Mucosa of descending colon (tissue), 3 donors: ENCODE results near the gene DNAJC11. TPM values are rescaled to one million over a fixed set of nuclear protein-coding genes. Genes with fewer than 3 reads are reported as not detected.

Source experiments
- ATAC-seq: fragments of 200-7000 bp; cut with Tn5 transposase; one replicate; pipeline ENCODE4 v1.9.1; 2020; ENCODE audit warnings: mild to moderate bottlenecking, moderate library complexity
- DNase-seq, 3 donors: peaks; one replicate each; pipeline ENCODE4 v3.0.0-alpha.2; 2020
- H3K36me3 ChIP-seq: fragments of 200-600 bp; one replicate; pipeline ENCODE4 v1.8.0; 2021; ENCODE audit warnings: low read depth, mild to moderate bottlenecking
- H3K4me1 ChIP-seq: fragments of 200-600 bp; one replicate; pipeline ENCODE4 v1.8.0; 2021; ENCODE audit warnings: low read depth, mild to moderate bottlenecking
- H3K4me3 ChIP-seq: fragments of 200-600 bp; one replicate; pipeline ENCODE4 v1.8.0; 2021; ENCODE audit warnings: mild to moderate bottlenecking
- H3K9me3 ChIP-seq: fragments of 200-600 bp; one replicate; pipeline ENCODE4 v1.8.0; 2021; ENCODE audit warnings: mild to moderate bottlenecking
- intact Hi-C, 2 donors: fragments of 100-400 bp; cut with DNase I in 1 of 2; cut with micrococcal nuclease in 1 of 2; formaldehyde crosslinking; loops; one replicate each; pipeline versions ENCODE4 v1.11.0 to v1.11.1; 2022; cut with DNase I, micrococcal nuclease
- total RNA-seq, 3 donors: library from RNA; stranded (reverse); fragmentation: NEBNext Ultra II Directional in 2 of 3; extraction: Animal tissue kit (Norgen Biotek cat#: 25700) in 2 of 3; gene quantifications; one replicate each; pipeline versions ENCODE4 v1.2.1 to v1.2.4, GENCODE V29; 2021 to 2023
- TF ChIP-seq, protein P1 (sequence below): fragments of 200-600 bp; IDR thresholded peaks from one replicate; pipeline ENCODE4 v1.8.0; 2022; ENCODE audit warnings: antibody characterized with exemption, mild to moderate bottlenecking
- donor health status: DM: no; HTN: no; CAD: no; lungs with moderate emphysema.
- donor health status: DM: no; HTN: no; CAD: no.
- donor health status: DM: no; HTN: yes; CAD: no.

DNAJC11 gene
- total RNA-seq, 3 donors from 2014 or later = 71.1 to 89.0 (median 78.9) TPM

GRCh38 chr1:6692956-6693355 lies 8.7 kb downstream of the DNAJC11 start:
- intact Hi-C loops = no loop called here
- no peak overlapping the region for H3K4me3 ChIP-seq
- ATAC-seq (no peak), DNase-seq (no peak)
- H3K36me3 ChIP-seq = no peaks in the 10 kb centered on the region
- H3K9me3 ChIP-seq = no peaks in the 10 kb centered on the region
- H3K4me1 ChIP-seq = no peaks in the 10 kb centered on the region
- TF ChIP-seq, protein P1, sequence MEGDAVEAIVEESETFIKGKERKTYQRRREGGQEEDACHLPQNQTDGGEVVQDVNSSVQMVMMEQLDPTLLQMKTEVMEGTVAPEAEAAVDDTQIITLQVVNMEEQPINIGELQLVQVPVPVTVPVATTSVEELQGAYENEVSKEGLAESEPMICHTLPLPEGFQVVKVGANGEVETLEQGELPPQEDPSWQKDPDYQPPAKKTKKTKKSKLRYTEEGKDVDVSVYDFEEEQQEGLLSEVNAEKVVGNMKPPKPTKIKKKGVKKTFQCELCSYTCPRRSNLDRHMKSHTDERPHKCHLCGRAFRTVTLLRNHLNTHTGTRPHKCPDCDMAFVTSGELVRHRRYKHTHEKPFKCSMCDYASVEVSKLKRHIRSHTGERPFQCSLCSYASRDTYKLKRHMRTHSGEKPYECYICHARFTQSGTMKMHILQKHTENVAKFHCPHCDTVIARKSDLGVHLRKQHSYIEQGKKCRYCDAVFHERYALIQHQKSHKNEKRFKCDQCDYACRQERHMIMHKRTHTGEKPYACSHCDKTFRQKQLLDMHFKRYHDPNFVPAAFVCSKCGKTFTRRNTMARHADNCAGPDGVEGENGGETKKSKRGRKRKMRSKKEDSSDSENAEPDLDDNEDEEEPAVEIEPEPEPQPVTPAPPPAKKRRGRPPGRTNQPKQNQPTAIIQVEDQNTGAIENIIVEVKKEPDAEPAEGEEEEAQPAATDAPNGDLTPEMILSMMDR = no peak

DNA sequence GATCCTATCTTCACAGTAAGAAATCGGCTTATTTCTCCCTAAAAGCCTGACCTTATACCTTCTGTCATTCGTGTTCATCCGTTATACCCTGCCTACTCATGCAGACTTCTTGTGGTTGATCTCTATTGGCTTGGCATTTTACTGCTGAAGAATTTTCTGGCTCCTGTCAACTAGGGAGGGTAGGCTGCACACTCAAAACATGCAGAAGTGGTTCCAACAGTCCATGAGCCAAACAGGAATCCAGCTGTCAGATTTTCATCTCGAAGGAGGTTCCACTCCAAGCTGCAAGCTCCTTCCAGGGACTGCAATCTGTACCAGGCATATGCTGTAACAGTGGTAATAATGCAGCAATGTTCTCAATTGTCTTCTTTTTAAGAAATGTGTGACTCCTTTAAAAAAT lies 10.1 kb downstream of the DNAJC11 start:
- no peaks in the 10 kb centered on the region for H3K36me3 ChIP-seq
- DNase-seq (no peak), ATAC-seq (no peak)
- no peaks in the 10 kb centered on the region for H3K9me3 ChIP-seq
- no peaks in the 10 kb centered on the region for H3K4me1 ChIP-seq
- TF ChIP-seq, protein P1 = no peak
- H3K4me3 ChIP-seq = no peak overlapping the region
- intact Hi-C loops = no loop called here

- H3K4me3 ChIP-seq = no peak overlapping the region
- H3K4me1 ChIP-seq = no peaks in the 10 kb centered on the region
- intact Hi-C loops = no loop called here
- H3K36me3 ChIP-seq = no peaks in the 10 kb centered on the region
- H3K9me3 ChIP-seq = no peaks in the 10 kb centered on the region
- TF ChIP-seq, protein P1 = no peak
- DNase-seq = no peak
- ATAC-seq = no peak
Measured at GRCh38 chr1:6690186-6690585, 11.4 kb downstream of the DNAJC11 start.

DNA sequence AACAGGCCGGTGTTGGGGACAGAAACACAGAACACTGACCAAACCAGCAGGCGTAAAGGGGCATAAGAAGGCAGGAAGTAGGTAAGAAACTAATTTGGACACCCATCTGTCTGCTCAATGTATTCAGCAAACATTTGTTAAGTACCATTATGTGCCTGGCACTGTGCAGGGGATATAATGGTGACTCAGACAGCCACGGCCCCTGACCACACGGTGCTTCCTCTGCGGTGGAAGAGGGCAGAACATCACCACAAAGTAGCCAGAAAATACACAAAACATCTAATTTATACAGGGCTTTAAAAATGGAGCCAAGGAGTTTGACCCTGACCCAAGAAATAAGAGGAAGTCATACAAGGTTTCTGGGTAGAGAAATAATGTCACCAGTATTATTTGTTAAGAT lies 12.9 kb downstream of the DNAJC11 start:
- ATAC-seq (no peak), DNase-seq (no peak)
- no peaks in the 10 kb centered on the region for H3K36me3 ChIP-seq
- H3K4me1 ChIP-seq = no peaks in the 10 kb centered on the region
- no peak overlapping the region for H3K4me3 ChIP-seq
- intact Hi-C loops = no loop called here
- H3K9me3 ChIP-seq = no peaks in the 10 kb centered on the region
- TF ChIP-seq, protein P1 = no peak

DNA sequence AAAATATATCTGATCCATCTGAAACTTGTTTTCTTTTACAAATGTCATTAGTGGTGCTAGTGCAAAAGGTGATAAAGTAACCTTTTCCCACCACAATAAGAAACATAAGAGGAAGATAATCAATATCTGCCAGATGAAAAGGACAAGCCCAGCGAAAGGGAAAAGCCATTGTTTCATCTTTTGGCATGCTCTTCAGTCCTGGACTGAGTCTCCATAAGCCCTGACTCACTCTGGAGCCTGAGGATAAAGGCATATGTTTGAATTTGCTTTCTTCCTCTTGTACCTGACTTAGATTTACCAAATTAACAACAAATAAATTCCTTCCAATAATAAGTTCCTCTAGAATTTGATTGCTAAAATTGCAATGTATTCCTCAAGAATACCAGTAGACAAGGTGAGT lies 13.6 kb downstream of the DNAJC11 start:
- no peak for ATAC-seq
- intact Hi-C loops = no loop called here
- TF ChIP-seq, protein P1 = no peak
- no peaks in the 10 kb centered on the region for H3K4me1 ChIP-seq
- no peak overlapping the region for H3K4me3 ChIP-seq
- no peak for DNase-seq
- no peaks in the 10 kb centered on the region for H3K9me3 ChIP-seq
- H3K36me3 ChIP-seq = no peaks in the 10 kb centered on the region

DNA sequence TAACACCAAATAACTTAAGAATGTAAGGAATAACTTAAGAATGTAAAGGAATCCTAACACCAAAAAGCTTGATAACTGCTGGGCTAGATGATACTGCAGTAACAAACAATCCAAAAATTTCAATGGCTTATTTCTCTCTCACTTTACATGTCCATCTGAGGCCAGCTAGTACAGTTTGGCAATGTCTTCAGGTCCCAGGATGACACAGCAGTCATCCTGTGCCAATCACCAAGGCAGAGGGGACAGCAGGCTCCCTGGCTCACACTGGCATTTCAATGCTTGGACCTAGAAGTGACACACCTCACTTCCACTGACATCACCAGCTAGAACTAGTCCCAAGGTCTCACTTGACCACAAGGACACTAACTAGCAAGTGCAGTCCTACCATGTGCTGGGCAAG lies 15.3 kb downstream of the DNAJC11 start:
- no peaks in the 10 kb centered on the region for H3K36me3 ChIP-seq
- no peaks in the 10 kb centered on the region for H3K9me3 ChIP-seq
- intact Hi-C loops = no loop called here
- H3K4me3 ChIP-seq = no peak overlapping the region
- TF ChIP-seq, protein P1 = no peak
- no peak for ATAC-seq
- DNase-seq = no peak
- no peaks in the 10 kb centered on the region for H3K4me1 ChIP-seq
